Forelimb muscle (tissue), 1 donor: ENCODE data around the gene G0S2. TPM values are rescaled to one million over a fixed set of nuclear protein-coding genes. Genes with fewer than 3 reads are reported as not detected.

Experiments used
- DNase-seq: peaks from one replicate; pipeline ENCODE4 v3.0.0-alpha.2; 2013; ENCODE audit warnings: low read depth
- polyA plus RNA-seq: library from polyadenylated mRNA; unstranded; fragments of 120-200 nt; gene quantifications from one replicate; pipeline ENCODE4 v1.2.1, GENCODE V29; 2013; ENCODE audit not compliant: insufficient read length

The G0S2 gene
- polyA plus RNA-seq: 3.8 TPM

DNA sequence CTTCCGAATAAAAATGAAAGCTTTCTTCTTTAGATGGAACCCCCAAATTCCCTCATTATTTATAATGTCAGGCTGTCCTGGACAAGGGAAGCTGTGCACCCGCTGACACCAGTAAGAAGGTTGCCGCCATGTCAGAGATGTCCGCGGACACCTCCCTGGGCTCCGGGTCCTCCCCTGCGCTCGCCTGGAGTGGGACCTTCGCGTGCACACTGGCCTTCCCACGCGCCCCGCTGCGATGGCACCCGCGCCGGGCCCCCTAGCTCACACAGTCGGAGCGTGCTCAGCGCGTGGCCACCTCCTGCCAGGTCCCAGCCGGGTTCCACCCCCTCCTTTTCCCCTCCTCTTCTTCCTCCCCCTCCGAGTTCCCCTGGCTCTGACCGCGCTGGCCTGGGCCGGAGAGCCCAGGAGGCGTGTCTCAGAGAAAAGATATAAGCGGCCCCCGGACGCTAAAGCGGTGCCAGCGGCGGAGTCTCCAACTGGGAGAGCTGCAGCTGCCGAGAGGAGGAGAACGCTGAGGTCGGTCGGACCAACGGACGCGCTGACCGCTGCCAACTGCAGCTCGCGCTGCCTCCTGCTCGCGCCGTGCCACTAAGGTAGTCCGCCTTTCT lies at the start of gene G0S2:
Gene G0S2, plus strand, starts transcription at position 456 of the 608 bp plus-strand sequence. CDS start 273 bp downstream, outside the sequence.
- no peak for DNase-seq

GRCh38 chr1:209625791-209626285 lies 49.4 kb upstream of the G0S2 start:
- no peak for DNase-seq

DNA sequence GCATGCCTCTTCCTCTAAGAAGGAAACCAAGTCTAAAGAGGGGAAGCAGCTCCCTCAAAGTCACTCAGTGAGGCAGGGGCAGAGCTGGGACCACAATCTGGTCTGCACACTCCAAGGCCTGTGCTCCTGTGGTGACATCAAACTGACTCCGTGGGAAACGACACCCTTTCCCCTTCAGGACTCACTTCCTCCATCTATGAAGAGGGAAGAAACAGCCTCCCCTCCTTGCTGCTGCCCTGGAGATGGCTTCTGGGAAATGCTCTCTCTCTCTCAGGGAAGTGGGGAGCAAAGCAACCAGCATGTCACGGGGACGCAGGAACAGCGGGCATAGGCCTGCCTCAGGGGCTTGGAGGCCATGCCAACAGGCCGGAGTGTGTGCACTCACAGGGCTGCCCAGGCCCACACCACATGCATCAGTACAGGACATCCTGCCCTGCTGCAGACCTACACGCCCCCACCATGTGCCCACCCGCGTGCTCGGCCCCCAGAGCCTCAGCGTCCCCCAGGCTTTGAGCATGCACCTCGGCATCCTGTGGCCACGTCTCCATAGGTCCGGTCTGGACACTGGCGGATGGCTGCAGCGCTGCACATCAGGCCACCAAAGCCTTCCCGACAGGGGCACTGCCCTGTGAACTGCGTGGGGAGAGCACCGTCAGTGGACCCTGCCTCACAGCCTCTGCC lies 48.7 kb upstream of the G0S2 start:
- DNase-seq: no peak

DNA sequence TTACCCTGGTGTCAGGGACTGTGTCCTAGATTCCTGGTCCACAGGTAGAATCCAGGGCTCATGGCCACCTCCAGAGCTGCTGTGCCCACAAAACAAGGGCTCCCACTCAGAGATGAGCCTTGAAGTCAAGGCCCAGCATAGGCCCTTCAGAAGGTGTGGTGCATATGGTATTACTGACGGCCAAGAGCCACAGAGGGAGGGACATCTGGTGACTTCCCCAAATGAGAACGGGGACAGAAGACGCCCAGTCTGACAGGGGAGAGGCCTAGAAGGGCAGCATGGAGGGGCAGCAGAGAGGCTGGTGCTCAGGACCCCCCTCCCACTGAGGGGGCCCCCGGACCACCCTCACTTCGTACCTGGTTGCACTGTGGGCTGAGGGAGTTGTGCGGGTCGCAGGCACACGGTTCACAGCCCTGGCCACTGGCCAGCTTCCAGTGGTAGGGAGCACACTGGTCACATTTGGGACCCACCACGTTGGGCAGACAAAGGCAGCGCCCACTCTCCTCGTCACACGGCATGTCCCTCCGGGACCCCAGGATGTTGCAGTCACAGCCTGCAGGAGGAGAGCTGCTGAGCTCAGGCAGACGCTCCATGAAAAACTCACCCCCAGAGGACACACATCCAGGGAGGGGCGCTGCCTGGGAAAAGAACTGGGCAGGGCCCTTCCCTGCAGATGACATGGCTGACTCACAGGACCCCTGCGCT lies 48.0 kb upstream of the G0S2 start:
- no peak for DNase-seq

DNA sequence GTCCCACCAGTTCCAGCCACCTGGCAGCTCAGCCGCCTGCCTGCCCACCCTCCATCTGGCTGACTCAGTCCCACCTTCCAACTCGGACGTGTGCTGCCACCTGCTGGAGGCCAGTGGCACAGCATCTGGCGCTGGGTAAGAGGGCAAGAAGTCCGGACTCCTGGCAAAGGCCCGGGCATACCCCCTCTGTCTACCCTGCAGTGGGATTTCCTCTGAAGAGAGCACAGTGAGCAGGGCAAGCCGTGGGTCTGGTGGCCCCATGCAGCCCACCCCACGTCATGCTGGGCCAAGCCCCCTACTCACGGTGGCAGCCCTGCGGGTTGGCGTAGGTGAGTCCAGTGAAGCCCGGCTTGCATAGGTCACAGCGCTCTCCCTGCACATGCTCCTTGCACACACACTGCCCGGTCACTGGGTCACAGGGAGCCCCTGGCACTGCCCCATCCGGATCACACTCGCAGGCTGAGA lies 47.4 kb upstream of the G0S2 start:
- DNase-seq: no peak

DNA sequence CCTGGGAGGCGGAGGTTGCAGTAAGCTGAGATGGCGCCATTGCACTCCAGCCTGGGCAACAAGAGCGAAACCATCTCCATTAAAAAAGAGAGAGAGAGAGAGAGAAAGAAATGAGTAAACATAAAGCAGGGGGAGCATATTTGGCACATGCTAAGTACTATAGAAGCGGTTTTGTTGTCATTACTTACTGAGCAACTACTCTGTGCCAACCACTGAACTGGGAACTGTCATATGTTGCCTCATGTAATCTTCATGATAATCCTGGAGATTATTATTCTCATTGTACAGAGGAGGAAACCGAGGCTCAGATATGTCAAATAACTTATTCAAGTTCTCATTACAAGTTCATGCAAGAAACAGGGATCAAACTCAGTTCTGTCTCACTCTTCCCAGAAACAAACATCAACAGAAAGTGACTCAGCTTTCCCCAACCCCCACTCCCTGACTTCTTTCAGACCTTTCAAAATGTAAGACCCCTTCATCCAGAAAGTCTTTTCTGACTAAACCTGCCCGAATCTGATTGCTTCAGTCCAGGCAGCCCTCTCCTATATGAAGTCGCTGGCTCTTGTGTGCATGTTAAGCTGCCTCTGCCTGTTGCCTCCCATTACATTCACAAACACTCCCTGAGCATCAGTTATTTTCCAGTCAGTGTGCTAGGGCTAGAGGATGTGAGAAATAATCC lies 46.5 kb upstream of the G0S2 start:
- DNase-seq: no peak

DNA sequence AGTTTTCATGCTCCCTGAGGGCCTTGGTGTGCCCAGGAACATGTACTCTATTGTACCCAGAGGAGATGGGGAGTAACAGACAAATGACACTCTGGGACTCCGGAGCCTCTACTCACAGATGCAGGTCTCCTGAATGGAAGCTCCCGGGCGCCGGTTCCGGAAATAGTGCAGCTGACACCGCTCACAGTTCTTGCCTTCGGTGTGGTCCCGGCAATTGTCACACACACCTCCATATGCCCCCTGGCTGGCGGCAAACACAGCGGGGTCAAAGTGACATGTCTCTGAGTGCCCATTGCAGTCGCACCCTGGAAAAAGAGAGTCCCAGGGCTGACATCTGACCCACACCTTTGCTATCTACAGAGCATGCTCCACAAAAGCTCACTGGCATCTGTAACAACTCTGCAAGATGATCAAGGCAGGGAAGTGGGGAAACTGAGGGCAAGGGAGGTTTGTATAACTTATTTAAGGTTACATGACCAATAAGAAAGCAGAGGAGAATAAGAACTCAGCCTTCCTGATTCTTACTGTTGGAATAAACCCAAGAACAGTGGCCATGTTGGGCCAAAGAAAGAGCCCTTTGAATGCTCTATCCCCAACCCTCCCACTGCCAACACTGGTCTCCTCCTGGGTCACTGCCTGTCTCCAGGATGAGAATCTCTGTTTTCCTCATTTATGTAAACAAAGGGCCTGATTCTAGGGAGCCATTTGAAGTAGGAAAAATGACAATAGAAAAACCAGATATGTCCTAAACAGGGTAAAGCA lies 45.4 kb upstream of the G0S2 start:
- no peak for DNase-seq

DNA sequence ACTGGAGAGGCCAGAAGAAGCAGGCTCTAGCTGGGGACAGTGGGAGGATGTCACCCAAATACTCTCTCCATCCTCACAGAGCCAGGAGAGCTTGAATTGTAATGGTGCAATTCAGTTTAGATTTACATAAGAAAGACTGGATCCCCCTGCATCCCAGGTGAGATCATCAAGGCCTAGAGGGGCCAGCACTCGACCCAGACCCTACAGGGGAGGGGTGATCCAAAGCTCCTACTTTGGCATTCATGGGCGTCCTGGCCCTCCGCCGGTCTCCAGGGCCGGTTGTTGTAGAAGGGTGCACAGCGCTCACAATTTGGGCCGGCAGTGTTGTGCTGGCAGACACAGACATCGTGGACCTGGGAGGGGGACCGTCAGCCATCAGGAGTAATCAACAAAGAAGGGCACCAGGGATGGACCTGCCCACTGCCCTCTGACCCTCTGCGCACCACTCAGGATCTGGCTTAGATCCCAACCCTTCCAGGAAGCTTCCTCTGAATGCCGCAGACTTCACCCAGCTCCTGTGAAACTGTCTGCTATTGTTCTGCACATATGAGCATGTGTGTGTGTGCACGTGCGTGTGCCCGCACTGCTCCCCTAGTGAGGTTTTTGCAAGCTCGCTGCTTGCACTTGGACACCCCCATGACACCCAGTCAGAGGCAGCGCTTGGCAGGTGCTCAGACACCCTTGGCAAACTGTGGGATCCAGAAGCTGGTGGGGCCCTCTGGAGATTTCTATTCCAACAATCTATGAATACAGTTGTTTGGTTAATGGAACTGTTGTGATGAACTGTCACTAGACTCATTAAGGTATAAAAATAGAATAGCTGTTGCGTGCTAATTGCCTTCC lies 44.6 kb upstream of the G0S2 start:
- no peak for DNase-seq

DNA sequence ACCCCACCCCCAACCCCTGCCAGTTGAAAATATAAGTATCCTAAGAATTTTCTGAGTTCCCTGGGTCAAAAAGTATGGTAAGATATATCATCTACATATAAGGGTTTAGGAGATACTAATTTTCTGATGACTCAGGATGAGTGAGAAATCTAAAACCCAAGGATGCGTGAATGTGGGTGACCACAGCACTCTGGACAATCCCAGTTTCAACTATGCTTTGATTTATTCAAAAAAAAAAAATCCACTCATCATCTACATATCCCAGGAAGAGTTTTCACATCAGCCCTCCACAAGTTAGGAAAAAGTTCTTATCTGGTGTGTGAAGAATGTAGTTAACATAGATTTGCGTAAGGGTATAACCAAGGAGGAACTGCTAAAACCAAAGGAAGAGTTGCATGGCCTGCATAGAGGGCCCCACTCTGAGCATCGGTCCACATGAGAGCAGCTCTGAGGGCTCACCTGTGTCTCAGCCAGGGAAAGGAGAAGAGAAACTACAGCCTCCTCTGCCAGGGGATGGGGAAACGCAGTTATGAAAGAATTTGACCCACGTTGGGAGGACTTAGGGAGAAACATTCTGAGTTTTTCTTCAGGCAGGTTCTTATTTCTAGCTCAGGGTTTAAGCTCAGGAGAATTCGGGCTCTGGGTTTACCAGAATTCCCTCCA lies 41.7 kb upstream of the G0S2 start:
- no peak for DNase-seq

GRCh38 chr1:209634005-209634737 lies 41.0 kb upstream of the G0S2 start:
- no peak for DNase-seq

DNA sequence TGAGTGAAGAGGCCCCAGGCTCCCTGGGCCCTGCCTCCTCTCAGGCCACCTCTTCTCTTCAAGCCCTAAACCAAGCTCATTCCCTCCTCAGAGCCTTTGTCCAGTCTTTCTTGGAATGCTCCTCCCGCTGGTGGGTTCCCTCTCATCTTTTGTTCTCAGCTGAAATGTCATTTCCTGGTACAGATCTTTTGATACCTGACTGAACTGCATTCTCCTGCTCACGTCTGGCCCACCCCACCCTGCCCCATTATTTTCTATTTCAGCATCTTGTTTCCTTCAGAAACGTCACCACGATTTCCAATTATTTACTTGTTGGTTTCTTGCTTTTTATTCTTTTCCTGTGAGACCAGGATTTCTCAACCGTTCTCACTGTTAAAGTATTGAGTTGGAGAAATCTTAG lies 39.4 kb upstream of the G0S2 start:
- DNase-seq: no peak

DNA sequence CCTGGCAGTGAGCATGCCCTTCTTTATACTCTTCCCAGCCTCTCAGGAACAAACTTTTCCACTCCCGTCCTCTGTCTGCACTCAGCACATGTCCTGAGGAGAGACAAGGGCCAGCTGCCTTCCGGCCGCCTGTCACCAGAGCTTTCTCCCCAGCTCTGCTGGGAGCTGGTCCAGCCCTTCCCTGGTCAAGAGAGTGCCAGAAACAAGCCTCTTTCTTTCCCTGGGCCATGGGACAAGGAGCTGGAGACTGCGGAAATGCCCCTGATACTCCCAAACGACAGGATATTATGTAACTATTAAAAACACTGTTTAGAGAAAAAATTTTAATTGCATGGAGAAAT lies 33.4 kb upstream of the G0S2 start:
- DNase-seq: no peak

DNA sequence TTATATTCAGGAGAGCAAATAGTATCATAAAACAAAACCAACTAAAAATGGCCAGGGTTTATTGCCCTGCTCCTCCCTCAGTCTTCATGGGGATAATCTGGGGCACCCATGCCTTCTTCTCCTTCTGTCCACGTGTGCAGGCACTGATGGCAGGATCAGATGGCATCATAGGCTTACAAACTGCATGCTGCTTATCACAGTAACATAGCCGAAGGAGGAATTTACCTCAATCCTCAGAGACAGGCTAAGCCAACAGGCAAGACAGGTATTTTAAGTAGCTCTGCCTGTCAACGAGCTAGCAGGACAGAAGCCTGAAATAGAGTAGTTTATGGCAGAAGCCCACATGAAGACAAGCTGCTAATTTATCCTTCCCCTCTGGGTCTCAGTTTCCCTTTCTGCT lies 32.4 kb upstream of the G0S2 start:
- DNase-seq: no peak

GRCh38 chr1:209643285-209644020 lies 31.8 kb upstream of the G0S2 start:
- no peak for DNase-seq

DNA sequence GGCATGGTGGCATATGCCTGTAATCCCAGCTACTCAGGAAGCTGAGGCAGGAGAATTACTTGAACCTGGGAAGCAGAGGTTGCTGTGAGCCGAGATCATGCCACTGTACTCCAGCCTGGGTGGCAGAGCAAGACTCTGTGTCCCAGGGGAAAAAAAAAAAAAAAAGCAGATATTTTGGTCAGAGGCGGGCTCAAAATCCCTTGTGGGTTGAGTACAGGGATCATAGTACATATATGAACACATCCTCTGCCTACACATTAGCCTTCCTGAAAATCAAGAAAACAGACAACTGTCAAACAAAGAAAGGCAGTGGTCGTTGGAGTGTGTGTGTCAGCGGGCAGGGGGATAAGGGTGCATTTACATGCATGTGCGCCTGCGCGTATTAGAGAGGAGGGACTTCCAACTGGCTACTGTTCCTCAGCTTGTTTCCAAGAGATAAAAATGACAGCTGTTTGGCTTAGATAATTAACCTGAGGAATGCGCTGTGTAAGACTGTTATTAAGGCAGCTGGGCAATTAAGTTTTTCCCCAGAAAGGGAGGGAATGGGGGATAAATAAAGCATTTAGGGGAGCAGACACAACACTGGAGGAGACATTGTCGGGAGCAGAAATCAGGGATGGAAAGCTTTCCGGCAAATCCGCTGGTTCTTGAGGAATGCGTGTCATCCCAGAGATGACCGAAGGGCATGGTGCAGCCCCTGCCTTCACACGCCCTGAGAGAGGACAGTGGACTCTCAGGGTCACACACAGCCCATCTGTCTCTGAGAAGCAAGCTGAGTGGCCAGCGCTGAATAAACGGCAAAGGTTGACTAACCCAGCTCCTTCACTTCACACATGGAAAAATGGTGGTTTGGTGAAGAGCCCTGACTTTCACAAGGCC lies 29.4 kb upstream of the G0S2 start:
- DNase-seq: no peak

- no peak for DNase-seq
Measured at GRCh38 chr1:209646558-209646957, 28.7 kb upstream of the G0S2 start.

- no peak for DNase-seq
Measured at GRCh38 chr1:209647156-209647555, 28.1 kb upstream of the G0S2 start.

DNA sequence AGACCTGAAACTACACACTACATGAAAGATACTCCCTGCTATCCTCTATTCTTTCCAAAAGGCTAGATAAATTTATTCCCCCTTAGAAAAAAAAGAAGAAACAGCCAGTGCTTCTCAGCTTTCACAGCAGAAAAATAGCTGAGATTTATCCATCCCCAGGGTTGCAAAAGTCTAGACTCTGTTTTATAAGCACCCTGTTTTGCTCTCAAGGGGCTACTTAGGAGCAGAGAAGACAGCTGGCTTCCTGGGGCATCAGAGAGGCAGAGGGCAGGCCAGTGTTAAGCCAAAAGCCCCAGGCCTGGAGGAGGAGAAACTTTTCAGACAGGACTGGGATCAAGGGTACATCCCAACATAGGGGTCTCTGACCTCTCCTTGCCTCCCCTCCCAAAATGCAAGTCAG lies 26.9 kb upstream of the G0S2 start:
- no peak for DNase-seq
